SJCRH30 (cell line): ENCODE results near the gene TRAP1. TPM values are rescaled to one million over a fixed set of nuclear protein-coding genes. Genes with fewer than 3 reads are reported as not detected.
A peak's percentile ranks its signal among the peaks of the same experiment; 100 is the strongest.

Source experiments
- DNase-seq, 2 experiments: peaks; one replicate each; pipeline ENCODE4 v3.0.0-alpha.2; 2015 to 2020
- H3K27ac ChIP-seq: fragments of 250-450 bp; sonication (Bioruptor Pico); 2 replicates; pipeline ENCODE4 v1.5.1; 2020; ENCODE audit warnings: mild to moderate bottlenecking, moderate library complexity
- H3K27me3 ChIP-seq: fragments of 250-450 bp; sonication (Bioruptor Pico); 2 replicates; pipeline ENCODE4 v1.5.1; 2020; ENCODE audit warnings: mild to moderate bottlenecking, moderate library complexity
- H3K36me3 ChIP-seq: fragments of 250-450 bp; sonication (Bioruptor Pico); 2 replicates; pipeline ENCODE4 v1.5.1; 2020; ENCODE audit warnings: mild to moderate bottlenecking, moderate library complexity
- H3K4me1 ChIP-seq: fragments of 250-450 bp; sonication (Bioruptor Pico); 2 replicates; pipeline ENCODE4 v1.5.1; 2020; ENCODE audit warnings: mild to moderate bottlenecking, moderate library complexity
- H3K4me3 ChIP-seq: fragments of 250-450 bp; sonication (Bioruptor Pico); 2 replicates; pipeline ENCODE4 v1.5.1; 2020; ENCODE audit warnings: mild to moderate bottlenecking, moderate library complexity
- H3K9me3 ChIP-seq: fragments of 250-450 bp; sonication (Bioruptor Pico); replicated peaks from 2 replicates; pipeline ENCODE4 v1.5.1; 2020; ENCODE audit warnings: mild to moderate bottlenecking, moderate library complexity
- total RNA-seq: library from RNA; depleted of rRNA; stranded (reverse); fragments of >200 nt; shearing (Covaris generic); gene quantifications from 2 replicates; pipeline ENCODE4 v1.2.3, GENCODE V29; 2014

Gene TRAP1
- total RNA-seq, 1 experiment from 2014 or later: 71.0 TPM

DNA sequence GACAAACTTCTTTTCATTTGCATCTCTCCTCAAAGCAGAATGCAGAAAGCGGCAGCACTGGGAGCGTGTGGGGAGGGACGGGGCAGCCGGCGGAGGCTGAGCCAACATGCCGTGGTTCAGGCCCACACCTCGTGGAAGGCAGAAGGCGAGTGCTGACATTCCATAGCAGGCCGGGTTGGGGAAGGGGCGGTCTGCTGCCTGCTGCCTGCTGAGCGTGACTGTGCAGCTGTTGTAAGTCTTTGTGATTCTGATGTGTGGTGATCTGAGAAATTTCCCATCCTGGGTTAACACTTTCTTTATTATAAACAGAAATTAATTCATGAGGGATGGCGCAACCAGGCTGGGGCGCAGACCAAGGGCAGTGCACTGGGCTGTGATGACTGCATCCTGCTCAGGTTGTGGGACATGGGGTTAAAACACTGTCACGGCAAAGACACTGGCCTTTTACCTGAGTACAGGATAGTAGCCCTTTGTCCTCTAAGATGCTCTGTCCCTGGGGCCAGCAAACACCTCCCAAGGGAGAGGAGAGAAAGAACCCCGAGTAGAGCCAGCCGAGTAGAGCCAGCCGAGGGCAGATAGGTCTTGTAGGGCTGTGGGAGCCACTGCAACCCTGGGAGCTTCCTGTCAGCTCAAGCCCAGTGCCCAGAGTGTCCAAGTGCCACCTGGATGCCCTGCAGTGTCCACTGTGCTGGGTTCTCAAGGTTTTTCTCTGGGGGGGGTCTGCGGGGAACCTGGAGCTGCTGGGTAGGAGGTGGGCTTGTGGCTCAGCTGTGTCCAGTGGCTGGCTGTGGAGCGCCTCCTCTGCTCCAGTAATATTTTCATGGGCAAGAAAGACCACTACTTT, 71.6 kb downstream of the TRAP1 start:
- peak; percentile 91 to 92 for DNase-seq
- H3K27ac ChIP-seq: peak overlapping the region; percentile 93
- no peaks in the 10 kb centered on the region for H3K9me3 ChIP-seq
- no peaks in the 10 kb centered on the region for H3K27me3 ChIP-seq
- H3K4me3 ChIP-seq: peak overlapping the region; percentile 46
- no peaks in the 10 kb centered on the region for H3K36me3 ChIP-seq
- H3K4me1 ChIP-seq: peaks cover 21% of the 10 kb centered on the region

DNA sequence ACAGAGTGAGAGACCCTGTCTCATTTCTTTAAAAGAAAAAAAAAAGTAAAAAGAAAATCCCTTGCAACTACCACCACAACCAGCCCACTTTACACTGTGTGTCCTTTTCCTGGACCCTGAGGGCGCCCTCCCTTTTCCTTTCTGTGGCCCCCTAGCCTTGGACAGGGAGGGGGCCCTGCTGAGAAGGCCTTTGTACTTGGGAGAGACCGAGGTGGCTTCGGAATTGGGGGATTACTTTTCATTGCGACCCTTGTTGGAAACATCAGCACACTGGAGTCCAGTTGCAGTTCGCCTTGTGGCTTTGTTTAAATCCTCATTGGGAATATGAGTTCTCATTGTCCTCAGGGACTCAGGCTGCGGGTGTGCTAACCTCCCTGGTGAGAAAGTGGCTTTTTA, 72.2 kb downstream of the TRAP1 start:
- DNase-seq: no peak
- Histone ChIP-seq H3K27me3 (no peaks in the 10 kb centered on the region), H3K9me3 (no peaks in the 10 kb centered on the region), H3K27ac (peak overlapping the region; percentile 93), H3K4me3 (peak overlapping the region; percentile 46), H3K4me1 (peaks cover 21% of the 10 kb centered on the region), H3K36me3 (no peaks in the 10 kb centered on the region)

DNA sequence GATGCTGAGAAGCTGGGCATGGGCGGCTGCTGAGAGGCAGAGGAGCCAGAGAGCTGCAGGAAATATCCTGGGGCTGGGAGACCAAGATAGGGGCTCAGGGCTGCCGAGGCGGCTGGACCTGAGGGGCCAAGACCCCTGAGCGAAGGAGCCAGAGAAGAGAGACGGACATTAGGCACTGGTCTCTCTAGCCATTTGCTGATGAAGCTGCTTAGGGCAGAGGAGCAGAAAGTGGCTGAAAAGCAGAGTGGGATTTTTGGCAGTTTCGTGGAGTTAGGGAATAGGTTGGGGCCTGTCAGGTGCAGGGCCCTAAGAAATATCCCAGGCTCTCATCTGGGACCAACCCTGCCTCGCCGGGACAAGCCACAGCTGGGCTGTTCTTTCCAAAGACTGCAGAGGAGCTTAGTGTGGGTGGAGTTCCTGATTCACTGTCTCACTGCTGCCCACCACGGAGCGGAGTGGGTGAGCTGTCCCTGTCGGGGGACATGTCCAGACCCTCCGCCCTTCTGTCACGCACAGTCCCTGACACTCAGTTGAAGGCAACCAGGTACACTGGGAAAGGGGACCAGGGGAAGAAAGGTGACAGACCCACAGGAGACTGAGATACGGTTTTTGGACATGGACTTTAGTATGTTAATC, 74.1 kb downstream of the TRAP1 start:
- Histone ChIP-seq H3K27ac (no peak overlapping the region), H3K9me3 (no peaks in the 10 kb centered on the region)

DNA sequence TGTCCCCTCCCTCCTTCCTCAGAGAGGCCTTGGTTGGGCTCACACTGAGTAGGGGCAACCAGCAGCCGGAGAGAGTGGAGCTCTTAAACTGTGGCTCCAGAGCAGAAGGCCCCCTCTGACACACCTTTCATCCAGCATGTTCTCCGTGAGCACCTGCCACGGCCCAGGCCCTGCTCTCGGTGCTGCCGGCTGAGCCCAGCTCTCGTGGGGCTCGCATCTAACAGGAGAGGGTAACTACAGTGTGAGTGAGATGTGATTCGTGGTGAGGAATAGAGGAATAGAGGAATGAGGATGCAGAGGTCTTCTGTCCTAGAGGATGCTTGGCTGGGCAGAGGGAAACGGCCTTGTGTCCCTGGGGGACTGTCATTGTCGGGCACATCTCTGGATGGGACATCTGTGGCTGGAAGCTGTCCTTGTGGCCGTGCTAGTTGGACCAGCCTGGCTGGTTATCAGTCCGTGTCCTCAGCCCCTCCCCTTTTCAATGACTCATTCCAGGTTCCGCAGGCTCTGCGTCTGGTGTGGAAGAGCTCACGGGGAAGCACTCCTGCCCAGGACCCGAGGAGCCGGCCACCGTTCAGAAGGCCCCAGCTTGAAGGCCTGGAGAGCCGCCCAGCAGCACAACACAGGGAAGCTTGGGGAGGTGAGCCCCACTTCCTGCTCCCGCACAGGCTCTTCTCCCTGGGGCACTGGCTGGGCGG, 74.8 kb downstream of the TRAP1 start:
- DNase-seq: no peak
- no peaks in the 10 kb centered on the region for H3K9me3 ChIP-seq
- no peak overlapping the region for H3K27ac ChIP-seq
- H3K27me3 ChIP-seq: no peaks in the 10 kb centered on the region
- H3K36me3 ChIP-seq: no peaks in the 10 kb centered on the region
- peaks cover 21% of the 10 kb centered on the region for H3K4me1 ChIP-seq
- H3K4me3 ChIP-seq: no peak overlapping the region

More for the DNA sequence above, 74.1 kb downstream of the TRAP1 start:
- no peak for DNase-seq
- Histone ChIP-seq H3K27me3 (no peaks in the 10 kb centered on the region), H3K4me1 (peaks cover 21% of the 10 kb centered on the region), H3K4me3 (no peak overlapping the region), H3K36me3 (no peaks in the 10 kb centered on the region)

- no peak overlapping the region for H3K4me3 ChIP-seq
- no peak overlapping the region for H3K27ac ChIP-seq
- no peaks in the 10 kb centered on the region for H3K36me3 ChIP-seq
- no peak for DNase-seq
- H3K27me3 ChIP-seq: no peaks in the 10 kb centered on the region
- H3K4me1 ChIP-seq: peaks cover 20% of the 10 kb centered on the region
- H3K9me3 ChIP-seq: no peaks in the 10 kb centered on the region
These were observed 75.4 kb downstream of the TRAP1 start for GRCh38 chr16:3641801-3642396.

GRCh38 chr16:3640632-3641501, 76.5 kb downstream of the TRAP1 start:
- Histone ChIP-seq H3K27ac (no peak overlapping the region), H3K27me3 (no peaks in the 10 kb centered on the region), H3K36me3 (no peaks in the 10 kb centered on the region), H3K4me3 (no peak overlapping the region), H3K4me1 (peaks cover 10% of the 10 kb centered on the region), H3K9me3 (no peaks in the 10 kb centered on the region)
- no peak for DNase-seq

- Histone ChIP-seq H3K4me1 (peaks cover 6% of the 10 kb centered on the region; the same call in 1 of the 2 replicates), H3K9me3 (no peaks in the 10 kb centered on the region), H3K36me3 (no peaks in the 10 kb centered on the region), H3K4me3 (no peak overlapping the region), H3K27me3 (no peaks in the 10 kb centered on the region), H3K27ac (no peak overlapping the region)
- DNase-seq: no peak
These were observed 77.1 kb downstream of the TRAP1 start for GRCh38 chr16:3640207-3640606.

DNA sequence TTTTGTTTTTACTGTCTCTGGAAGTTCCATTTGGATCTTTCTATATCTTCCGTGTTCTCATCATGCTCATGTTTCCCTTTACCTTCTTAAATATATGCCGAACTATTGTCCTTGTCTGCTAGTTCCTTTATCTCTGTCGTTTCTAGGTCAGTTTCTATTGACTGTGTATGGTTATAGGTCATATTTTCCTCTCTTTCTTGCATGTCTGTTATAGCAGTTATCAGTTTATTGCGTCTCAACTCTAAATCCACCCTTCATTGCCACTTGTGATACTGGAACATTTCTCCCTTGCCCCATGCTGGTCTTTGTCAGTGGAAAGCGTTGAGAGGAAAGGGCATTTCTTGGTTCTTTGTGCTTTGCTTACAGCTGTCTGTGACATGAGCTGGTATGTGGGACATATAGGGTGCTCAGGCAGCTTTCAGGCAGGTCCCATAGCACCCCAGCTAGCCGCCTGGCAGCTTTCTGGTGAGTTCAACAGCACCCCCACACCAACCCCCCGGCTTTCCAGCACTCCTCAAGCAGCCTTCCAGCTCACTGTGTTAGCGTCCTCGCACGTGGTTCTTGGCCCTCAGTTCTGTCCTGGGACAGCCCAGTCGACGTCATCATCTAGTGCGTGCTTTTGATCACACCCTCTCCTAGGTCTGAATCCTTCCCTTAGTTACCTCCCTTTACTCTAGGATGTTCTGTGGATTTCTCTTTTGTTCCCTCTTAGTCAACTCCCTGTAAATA, 78.2 kb downstream of the TRAP1 start:
- Histone ChIP-seq H3K4me1 (no peaks in the 10 kb centered on the region), H3K4me3 (no peak overlapping the region), H3K9me3 (no peaks in the 10 kb centered on the region), H3K27ac (no peak overlapping the region), H3K27me3 (no peaks in the 10 kb centered on the region), H3K36me3 (no peaks in the 10 kb centered on the region)
- DNase-seq: no peak

- Histone ChIP-seq H3K4me3 (no peak overlapping the region), H3K27me3 (no peaks in the 10 kb centered on the region), H3K36me3 (no peaks in the 10 kb centered on the region), H3K9me3 (no peaks in the 10 kb centered on the region), H3K4me1 (no peaks in the 10 kb centered on the region), H3K27ac (no peak overlapping the region)
- no peak for DNase-seq
These were observed 79.9 kb downstream of the TRAP1 start for GRCh38 chr16:3637371-3637923.

DNA sequence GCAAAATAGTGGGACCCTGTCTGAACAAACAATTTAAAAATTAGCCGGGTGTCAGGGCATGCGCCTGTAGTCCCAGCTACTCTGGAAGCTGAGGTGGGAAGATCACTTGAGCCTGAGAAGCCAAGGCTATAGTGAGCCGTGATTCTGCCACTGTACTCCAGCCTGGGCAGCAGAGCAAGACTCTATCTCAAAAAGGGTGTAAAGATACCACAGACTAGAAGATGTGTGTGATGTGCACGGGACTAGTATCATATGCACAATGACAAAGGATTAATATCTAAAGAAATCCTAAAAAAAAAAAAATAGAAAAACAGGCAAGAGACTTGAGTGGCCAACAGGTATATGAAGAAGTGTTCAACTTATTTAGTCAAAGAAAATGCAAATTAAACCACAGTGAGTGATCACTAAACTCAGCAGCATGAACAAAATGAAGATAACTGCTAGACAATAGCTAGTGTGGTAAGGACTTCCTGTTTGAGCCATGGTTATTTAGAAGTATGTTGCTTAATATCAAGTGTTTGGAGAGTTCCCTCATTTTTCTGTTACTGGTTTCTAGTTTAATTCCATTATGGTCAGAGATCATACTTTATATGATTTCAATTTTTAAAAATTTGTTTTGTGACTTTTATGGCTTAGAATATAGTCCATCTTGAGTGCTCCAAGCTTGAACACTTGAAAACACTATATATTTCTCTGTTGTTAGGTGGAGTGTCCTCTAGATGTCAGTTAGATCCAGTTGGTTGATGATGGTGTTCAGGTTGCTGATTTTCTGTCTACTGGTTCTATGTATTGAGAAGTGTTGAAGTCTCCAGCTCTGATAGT, 91.2 kb downstream of the TRAP1 start:
- Histone ChIP-seq H3K27me3 (no peaks in the 10 kb centered on the region), H3K4me3 (no peak overlapping the region), H3K9me3 (no peaks in the 10 kb centered on the region), H3K4me1 (no peaks in the 10 kb centered on the region), H3K27ac (no peak overlapping the region), H3K36me3 (no peaks in the 10 kb centered on the region)
- DNase-seq: no peak

DNA sequence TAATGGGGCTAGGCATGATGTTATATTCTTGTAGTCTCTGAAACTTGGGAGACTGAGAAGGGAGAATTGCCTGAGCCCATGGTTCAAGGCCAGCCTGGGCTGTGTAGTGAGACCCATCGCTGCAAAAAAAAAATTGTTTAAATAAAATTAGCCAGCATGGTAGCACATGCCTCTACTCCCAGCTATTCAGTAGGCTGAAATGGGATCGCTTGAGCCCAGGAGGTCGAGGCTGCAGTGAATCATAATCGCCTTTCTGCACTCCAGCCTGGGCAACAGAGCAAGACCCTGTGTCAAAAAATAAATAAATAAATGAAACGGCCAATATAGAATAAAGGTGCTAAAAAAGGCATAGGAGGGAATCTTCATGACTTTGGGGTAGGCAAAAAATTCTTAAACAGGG, 92.0 kb downstream of the TRAP1 start:
- Histone ChIP-seq H3K27ac (no peak overlapping the region), H3K27me3 (no peaks in the 10 kb centered on the region), H3K9me3 (no peaks in the 10 kb centered on the region), H3K36me3 (no peaks in the 10 kb centered on the region), H3K4me1 (no peaks in the 10 kb centered on the region), H3K4me3 (no peak overlapping the region)
- no peak for DNase-seq

- no peak overlapping the region for H3K4me3 ChIP-seq
- H3K27me3 ChIP-seq: no peaks in the 10 kb centered on the region
- no peaks in the 10 kb centered on the region for H3K36me3 ChIP-seq
- H3K4me1 ChIP-seq: no peaks in the 10 kb centered on the region
- no peak for DNase-seq
- H3K27ac ChIP-seq: no peak overlapping the region
- no peaks in the 10 kb centered on the region for H3K9me3 ChIP-seq
These were observed 93.7 kb downstream of the TRAP1 start for GRCh38 chr16:3623642-3624041.

DNA sequence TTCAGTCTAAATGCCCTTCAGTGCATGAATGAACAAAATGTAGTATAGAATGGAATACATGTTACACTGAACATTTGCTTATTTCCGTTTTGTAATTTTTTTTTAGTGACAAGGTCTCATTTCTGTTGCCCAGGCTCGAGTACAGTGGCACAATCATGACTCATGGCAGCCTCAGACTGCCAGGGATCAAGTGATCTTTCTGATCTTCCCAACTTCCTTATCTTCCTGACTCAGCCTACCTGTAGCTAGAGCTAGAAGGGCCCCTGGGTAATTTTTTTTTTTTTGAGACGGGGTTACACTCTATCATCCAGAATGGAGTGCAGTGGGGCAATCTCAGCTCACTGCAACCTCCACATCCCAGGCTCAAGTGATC, 98.6 kb downstream of the TRAP1 start:
- no peak overlapping the region for H3K4me3 ChIP-seq
- no peaks in the 10 kb centered on the region for H3K4me1 ChIP-seq
- no peaks in the 10 kb centered on the region for H3K36me3 ChIP-seq
- DNase-seq: no peak
- H3K27ac ChIP-seq: no peak overlapping the region
- H3K9me3 ChIP-seq: no peaks in the 10 kb centered on the region
- no peaks in the 10 kb centered on the region for H3K27me3 ChIP-seq
